Breast epithelium (tissue), 4 donors: ENCODE measurements around the gene DBH. TPM values are rescaled to one million over a fixed set of nuclear protein-coding genes. Genes with fewer than 3 reads are reported as not detected.

ENCODE experiments used
- DNase-seq, 2 donors: peaks; one replicate each; pipeline ENCODE4 v3.0.0-alpha.2; 2019; ENCODE audit warnings: low spot score in 2 of 2
- H3K27ac ChIP-seq, 2 donors: fragments of 200-600 bp; sonication (generic) in 1 of 2; one replicate each; pipeline ENCODE4 v1.5.1; 2016 to 2019; ENCODE audit warnings: mild to moderate bottlenecking in 1 of 2
- H3K27me3 ChIP-seq, 2 donors: fragments of 200-600 bp; sonication (generic) in 1 of 2; one replicate each; pipeline versions ENCODE4 v1.5.1 to v1.6.0; 2017 to 2019; ENCODE audit warnings: control low read depth in 1 of 2, mild to moderate bottlenecking in 1 of 2
- H3K36me3 ChIP-seq: fragments of 200-600 bp; one replicate; pipeline ENCODE4 v1.5.1; 2019
- H3K4me1 ChIP-seq, 2 donors: fragments of 200-600 bp; sonication (generic); one replicate each; pipeline ENCODE4 v1.5.1; 2016 to 2019; ENCODE audit warnings: control low read depth in 1 of 2
- H3K4me3 ChIP-seq, 3 donors: fragments of 200-600 bp; sonication (generic); 1 replicate in 2 of 3; 2 replicates in 1 of 3; pipeline ENCODE4 v1.5.1; 2016 to 2019; ENCODE audit warnings: mild to moderate bottlenecking in 3 of 3, moderate library complexity in 2 of 3
- H3K9me3 ChIP-seq, 2 donors: fragments of 200-600 bp; sonication (generic) in 1 of 2; one replicate each; pipeline ENCODE4 v1.5.1; 2016 to 2019; ENCODE audit warnings: control low read depth in 1 of 2
- CTCF ChIP-seq, 3 donors: fragments of 450-650 bp; IDR thresholded peaks; one replicate each; pipeline ENCODE4 v1.5.1; 2016 to 2017; ENCODE audit warnings: antibody characterized with exemption in 3 of 3, mild to moderate bottlenecking in 3 of 3, moderate library complexity in 3 of 3
- POLR2A ChIP-seq: fragments of 450-650 bp; IDR thresholded peaks from one replicate; pipeline ENCODE4 v1.6.1; 2016; ENCODE audit warnings: antibody characterized with exemption, mild to moderate bottlenecking, moderate library complexity
- POLR2AphosphoS5 ChIP-seq, 3 donors: sonication (generic); formaldehyde crosslinking; IDR thresholded peaks; one replicate each; pipeline ENCODE4 v1.6.1; 2017; ENCODE audit warnings: antibody characterized with exemption in 3 of 3
- intact Hi-C: fragments of 100-400 bp; cut with DNase I; formaldehyde crosslinking; loops from one replicate; pipeline ENCODE4 v1.15.1; 2023; ENCODE audit warnings: low total_unique reads
- total RNA-seq, 3 donors: library from RNA; depleted of rRNA; stranded (reverse); fragments of >200 nt; gene quantifications; one replicate each; pipeline ENCODE4 v1.1.0, GENCODE V29; 2016

The DBH gene
- total RNA-seq, 3 donors from 2014 or later = not detected

GRCh38 chr9:133614678-133615077 lies 21.5 kb upstream of the DBH start:
- Histone ChIP-seq H3K27ac (no peak overlapping the region), H3K4me3 (no peak overlapping the region), H3K27me3 (peaks cover 0 to 85% of the 10 kb centered on the region in 2 donors), H3K4me1 (no peaks in the 10 kb centered on the region), H3K36me3 (no peaks in the 10 kb centered on the region), H3K9me3 (no peaks in the 10 kb centered on the region)
- DNase-seq = no peak
- TF ChIP-seq POLR2AphosphoS5 (IDR thresholded peaks at IDR 0.05) (no peak), CTCF (IDR thresholded peaks at IDR 0.05) (no peak), POLR2A (no peak)
- intact Hi-C loops = loop anchor here (5.0 kb wide), 1 partner anchor 1777 kb away; no protein-coding TSS in a partner anchor

- Histone ChIP-seq H3K4me3 (no peak overlapping the region), H3K4me1 (no peaks in the 10 kb centered on the region), H3K36me3 (no peaks in the 10 kb centered on the region), H3K27ac (no peak overlapping the region), H3K27me3 (peaks cover 0 to 81% of the 10 kb centered on the region in 2 donors), H3K9me3 (no peaks in the 10 kb centered on the region)
- intact Hi-C loops = loop anchor here (5.0 kb wide), 1 partner anchor 1778 kb away; no protein-coding TSS in a partner anchor
- no peak for DNase-seq
- no peak for TF ChIP-seq POLR2A
- no peak for TF ChIP-seq POLR2AphosphoS5 (IDR thresholded peaks at IDR 0.05)
- TF ChIP-seq CTCF (IDR thresholded peaks at IDR 0.05) = no peak
These were observed 21.0 kb upstream of the DBH start for GRCh38 chr9:133615186-133615585.

- H3K36me3 ChIP-seq = no peaks in the 10 kb centered on the region
- no peak overlapping the region for H3K27ac ChIP-seq
- H3K27me3 ChIP-seq = peaks cover 0 to 77% of the 10 kb centered on the region in 2 donors
- H3K9me3 ChIP-seq = no peaks in the 10 kb centered on the region
- no peak for DNase-seq
- H3K4me3 ChIP-seq = no peak overlapping the region
- TF ChIP-seq POLR2AphosphoS5 (IDR thresholded peaks at IDR 0.05) (no peak), CTCF (IDR thresholded peaks at IDR 0.05) (no peak), POLR2A (no peak)
- no peaks in the 10 kb centered on the region for H3K4me1 ChIP-seq
- intact Hi-C loops = loop anchor here (5.0 kb wide), 1 partner anchor 1778 kb away; no protein-coding TSS in a partner anchor
These were observed 20.5 kb upstream of the DBH start for GRCh38 chr9:133615606-133616188.

- H3K27ac ChIP-seq = no peak overlapping the region
- H3K36me3 ChIP-seq = no peaks in the 10 kb centered on the region
- TF ChIP-seq CTCF (IDR thresholded peaks at IDR 0.05) = no peak
- no peak for TF ChIP-seq POLR2AphosphoS5 (IDR thresholded peaks at IDR 0.05)
- TF ChIP-seq POLR2A = no peak
- H3K4me3 ChIP-seq = no peak overlapping the region
- no peaks in the 10 kb centered on the region for H3K4me1 ChIP-seq
- H3K9me3 ChIP-seq = no peaks in the 10 kb centered on the region
- intact Hi-C loops = loop anchor here (5.0 kb wide), 1 partner anchor 1780 kb away; no protein-coding TSS in a partner anchor
- DNase-seq = no peak
- peaks cover 0 to 71% of the 10 kb centered on the region in 2 donors for H3K27me3 ChIP-seq
These were observed 19.3 kb upstream of the DBH start for GRCh38 chr9:133616643-133617405.

GRCh38 chr9:133618726-133619125 lies 17.4 kb upstream of the DBH start:
- H3K36me3 ChIP-seq = no peaks in the 10 kb centered on the region
- no peak for DNase-seq
- TF ChIP-seq CTCF (IDR thresholded peaks at IDR 0.05) = no peak
- peaks cover 0 to 60% of the 10 kb centered on the region in 2 donors for H3K27me3 ChIP-seq
- H3K4me1 ChIP-seq = no peaks in the 10 kb centered on the region
- no peak overlapping the region for H3K4me3 ChIP-seq
- H3K9me3 ChIP-seq = no peaks in the 10 kb centered on the region
- H3K27ac ChIP-seq = no peak overlapping the region
- intact Hi-C loops = loop anchor here (5.0 kb wide), 1 partner anchor 1781 kb away; no protein-coding TSS in a partner anchor
